ENCODE results near the gene FXYD2. TPM values are rescaled to one million over a fixed set of nuclear protein-coding genes. Genes with fewer than 3 reads are reported as not detected.

Gene FXYD2
- total RNA-seq, 1 experiment from 2014 or later = not detected

DNA sequence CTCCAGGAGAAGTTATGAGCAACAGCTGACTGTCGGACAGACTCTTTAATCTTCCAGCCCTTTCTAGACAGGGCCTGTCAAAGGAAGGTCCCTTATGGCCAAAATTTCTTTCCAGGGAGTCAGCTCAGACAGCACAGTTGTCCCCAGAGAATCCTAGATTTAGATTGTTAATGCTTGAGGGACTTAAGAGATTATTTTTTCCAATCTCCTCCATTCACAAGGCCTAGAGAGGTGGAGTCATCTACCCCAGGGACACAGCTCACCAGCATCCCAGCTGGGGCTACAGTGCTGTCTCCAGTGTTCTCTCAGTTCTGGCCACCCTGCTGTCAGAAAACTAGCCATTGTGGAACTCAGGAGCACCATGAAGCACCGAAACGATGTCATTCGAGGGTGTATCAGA is 35.3 kb downstream of the FXYD2 start:
- Histone ChIP-seq H3K9me3 (ENCODE audit: insufficient read depth, low read depth) (no peaks in the 10 kb centered on the region), H3K4me2 (no peak overlapping the region), H4K20me1 (ENCODE audit: insufficient read depth) (no peaks in the 10 kb centered on the region), H2AFZ (no peak overlapping the region), H3K36me3 (ENCODE audit: low read depth) (no peaks in the 10 kb centered on the region), H3K27ac (no peak overlapping the region), H3K4me3 (no peak overlapping the region), H3K4me1 (replicated peaks; ENCODE audit: insufficient read depth) (peaks cover 13% of the 10 kb centered on the region), H3K79me2 (ENCODE audit: low read depth) (no peaks in the 10 kb centered on the region), H3K9me2 (ENCODE audit: insufficient read depth) (no peaks in the 10 kb centered on the region), H3K27me3 (ENCODE audit: insufficient read depth, low read depth) (peaks cover 97% of the 10 kb centered on the region), H3F3A (ENCODE audit: insufficient read depth, low read depth) (no peaks in the 10 kb centered on the region; the same call in 1 of the 2 replicates)
- ChIA-PET POLR2A (ENCODE audit: unreplicated experiment) (no interaction called here), CTCF (no interaction called here)
- intact Hi-C loops (cut with micrococcal nuclease; ENCODE audit: unreplicated experiment) = no loop called here
- no peak for DNase-seq
- TF ChIP-seq, protein P1, sequence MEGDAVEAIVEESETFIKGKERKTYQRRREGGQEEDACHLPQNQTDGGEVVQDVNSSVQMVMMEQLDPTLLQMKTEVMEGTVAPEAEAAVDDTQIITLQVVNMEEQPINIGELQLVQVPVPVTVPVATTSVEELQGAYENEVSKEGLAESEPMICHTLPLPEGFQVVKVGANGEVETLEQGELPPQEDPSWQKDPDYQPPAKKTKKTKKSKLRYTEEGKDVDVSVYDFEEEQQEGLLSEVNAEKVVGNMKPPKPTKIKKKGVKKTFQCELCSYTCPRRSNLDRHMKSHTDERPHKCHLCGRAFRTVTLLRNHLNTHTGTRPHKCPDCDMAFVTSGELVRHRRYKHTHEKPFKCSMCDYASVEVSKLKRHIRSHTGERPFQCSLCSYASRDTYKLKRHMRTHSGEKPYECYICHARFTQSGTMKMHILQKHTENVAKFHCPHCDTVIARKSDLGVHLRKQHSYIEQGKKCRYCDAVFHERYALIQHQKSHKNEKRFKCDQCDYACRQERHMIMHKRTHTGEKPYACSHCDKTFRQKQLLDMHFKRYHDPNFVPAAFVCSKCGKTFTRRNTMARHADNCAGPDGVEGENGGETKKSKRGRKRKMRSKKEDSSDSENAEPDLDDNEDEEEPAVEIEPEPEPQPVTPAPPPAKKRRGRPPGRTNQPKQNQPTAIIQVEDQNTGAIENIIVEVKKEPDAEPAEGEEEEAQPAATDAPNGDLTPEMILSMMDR (conservative IDR thresholded peaks at IDR 0.05) = no peak
- TF ChIP-seq EZH2 (IDR thresholded peaks at IDR 0.05; ENCODE audit: low read depth) = no peak
- BruUV-seq (replicated peaks) = no TSS peak

DNA sequence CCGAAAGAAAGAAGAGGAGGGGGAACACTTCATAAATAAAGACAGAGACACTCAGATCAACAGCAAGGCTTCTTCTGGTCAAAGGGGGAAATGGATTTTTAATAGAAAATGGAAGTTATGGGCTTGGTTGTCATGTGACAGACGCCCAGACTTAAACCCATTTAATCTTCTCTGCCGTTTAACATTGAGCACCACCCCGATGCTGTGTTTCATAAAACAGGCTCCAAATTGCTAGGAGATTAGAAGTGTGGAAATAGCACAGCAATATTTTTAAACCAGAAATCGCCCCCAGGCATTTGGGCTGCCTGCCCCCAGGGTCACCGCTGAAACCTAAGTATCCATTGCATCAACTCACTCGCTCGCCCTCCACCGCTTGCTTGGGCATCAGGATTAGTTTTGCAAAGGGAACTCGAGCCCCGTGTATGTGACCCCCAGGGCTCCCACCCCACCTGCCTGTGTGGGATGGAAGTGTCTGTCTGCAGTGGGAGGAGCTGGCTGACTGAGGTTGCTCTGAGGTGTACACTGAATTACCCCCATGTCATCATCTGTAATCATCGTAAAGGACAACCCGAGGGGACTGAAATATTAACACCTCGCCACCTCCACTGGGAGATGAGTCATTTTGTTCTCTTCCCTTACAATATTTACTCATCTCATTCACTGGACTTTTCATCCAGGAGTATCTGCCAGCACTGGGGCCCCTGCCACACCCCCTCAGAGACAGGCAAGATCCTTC is 38.2 kb downstream of the FXYD2 start:
- Histone ChIP-seq H3K9me3 (ENCODE audit: insufficient read depth, low read depth) (no peaks in the 10 kb centered on the region), H3K4me1 (replicated peaks; ENCODE audit: insufficient read depth) (peaks cover 13% of the 10 kb centered on the region), H4K20me1 (ENCODE audit: insufficient read depth) (no peaks in the 10 kb centered on the region), H2AFZ (no peak overlapping the region), H3K79me2 (ENCODE audit: low read depth) (no peaks in the 10 kb centered on the region), H3F3A (ENCODE audit: insufficient read depth, low read depth) (no peaks in the 10 kb centered on the region; the same call in 1 of the 2 replicates), H3K4me3 (peak overlapping the region; percentile 34), H3K4me2 (peak overlapping the region; percentile 70), H3K36me3 (ENCODE audit: low read depth) (no peaks in the 10 kb centered on the region), H3K27me3 (ENCODE audit: insufficient read depth, low read depth) (peaks cover 99% of the 10 kb centered on the region), H3K9me2 (ENCODE audit: insufficient read depth) (no peaks in the 10 kb centered on the region), H3K27ac (no peak overlapping the region)
- BruUV-seq (replicated peaks) = no TSS peak
- TF ChIP-seq, protein P1 (conservative IDR thresholded peaks at IDR 0.05) = no peak
- no peak for TF ChIP-seq EZH2 (IDR thresholded peaks at IDR 0.05; ENCODE audit: low read depth)
- ChIA-PET POLR2A (ENCODE audit: unreplicated experiment) (no interaction called here), CTCF (no interaction called here)
- intact Hi-C loops (cut with micrococcal nuclease; ENCODE audit: unreplicated experiment) = no loop called here
- peak in 1 of 2 experiments; percentile 41 for DNase-seq

DNA sequence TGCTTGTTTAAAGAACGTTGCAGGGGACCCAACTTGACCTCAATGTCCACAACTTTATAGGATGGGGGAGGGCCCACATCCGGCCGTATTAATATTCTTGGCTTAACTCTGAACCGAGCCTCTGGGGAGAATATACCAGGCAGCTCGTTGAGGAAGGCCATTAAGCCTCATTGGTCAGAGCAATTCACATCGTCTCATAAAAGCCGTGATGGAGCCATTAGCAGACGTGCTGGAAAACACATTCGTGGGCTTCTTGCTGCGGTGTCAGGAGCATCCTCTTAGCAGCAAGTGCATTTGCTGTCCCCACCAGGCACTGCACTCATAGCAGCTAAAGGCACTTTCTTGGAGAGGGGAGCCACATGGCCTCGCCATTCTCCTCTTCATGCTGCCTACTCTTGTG is 42.4 kb downstream of the FXYD2 start:
- ChIA-PET POLR2A (ENCODE audit: unreplicated experiment) (no interaction called here), CTCF (no interaction called here)
- no peaks in the 10 kb centered on the region for H3K9me2 ChIP-seq (ENCODE audit: insufficient read depth)
- TF ChIP-seq, protein P1 (conservative IDR thresholded peaks at IDR 0.05) = no peak
- TF ChIP-seq EZH2 (IDR thresholded peaks at IDR 0.05; ENCODE audit: low read depth) = no peak
- H4K20me1 ChIP-seq (ENCODE audit: insufficient read depth) = no peaks in the 10 kb centered on the region; the same call in 1 of the 2 replicates
- H3K4me3 ChIP-seq = no peak overlapping the region
- H3K4me1 ChIP-seq (replicated peaks; ENCODE audit: insufficient read depth) = peaks cover 13% of the 10 kb centered on the region
- no peaks in the 10 kb centered on the region for H3K79me2 ChIP-seq (ENCODE audit: low read depth)
- no peak overlapping the region for H3K27ac ChIP-seq
- no peaks in the 10 kb centered on the region for H3K9me3 ChIP-seq (ENCODE audit: insufficient read depth, low read depth)
- no TSS peak for BruUV-seq (replicated peaks)
- peaks cover 100% of the 10 kb centered on the region for H3K27me3 ChIP-seq (ENCODE audit: insufficient read depth, low read depth)
- no peaks in the 10 kb centered on the region for H3K36me3 ChIP-seq (ENCODE audit: low read depth)
- no peak overlapping the region for H2AFZ ChIP-seq
- intact Hi-C loops (cut with micrococcal nuclease; ENCODE audit: unreplicated experiment) = no loop called here
- no peak for DNase-seq
- H3K4me2 ChIP-seq = no peak overlapping the region
- no peaks in the 10 kb centered on the region; the same call in 1 of the 2 replicates for H3F3A ChIP-seq (ENCODE audit: insufficient read depth, low read depth)

Data from PC-9 (cell line).